NCI-H1930 (cell line): Measurements from ENCODE around the gene LCORL.
"Not testable (repeated sequence)": the region's sequence is repeated elsewhere in the genome, so short reads cannot be mapped to it uniquely, and the experiment has no call there.

Source experiments
- DNase-seq, 2 experiments: peaks; one replicate each; lab custom pipeline; 2025; lab: John Stamatoyannopoulos, UW

LCORL gene

GRCh38 chr4:18020145-18020670 lies 1.3 kb downstream of the LCORL start:
- no peak for DNase-seq

GRCh38 chr4:18014269-18014668 lies 7.3 kb downstream of the LCORL start:
- DNase-seq, result no peak

GRCh38 chr4:18012807-18013462 lies 8.6 kb downstream of the LCORL start:
- no peak for DNase-seq

- DNase-seq, result no peak
Measured at GRCh38 chr4:18012134-18012806, 9.3 kb downstream of the LCORL start.

GRCh38 chr4:18007625-18008024 lies 13.9 kb downstream of the LCORL start:
- no peak for DNase-seq

- DNase-seq, result not testable (repeated sequence)
Measured at GRCh38 chr4:18006432-18006831, 15.1 kb downstream of the LCORL start.

GRCh38 chr4:17997129-17997528 lies 24.4 kb downstream of the LCORL start:
- no peak for DNase-seq

GRCh38 chr4:17995165-17995564 lies 26.4 kb downstream of the LCORL start:
- DNase-seq, result no peak

- DNase-seq, result no peak
Measured at GRCh38 chr4:17985832-17986231, 35.7 kb downstream of the LCORL start.

- no peak for DNase-seq
Measured at GRCh38 chr4:17981063-17981462, 40.5 kb downstream of the LCORL start.

GRCh38 chr4:17968721-17969120 lies 52.8 kb downstream of the LCORL start:
- DNase-seq, result no peak

GRCh38 chr4:17967078-17967477 lies 54.5 kb downstream of the LCORL start:
- no peak for DNase-seq

GRCh38 chr4:17966312-17966711 lies 55.2 kb downstream of the LCORL start:
- no peak for DNase-seq

GRCh38 chr4:17964576-17964975 lies 57.0 kb downstream of the LCORL start:
- no peak for DNase-seq

GRCh38 chr4:17962171-17962570 lies 59.4 kb downstream of the LCORL start:
- DNase-seq, result no peak

- DNase-seq, result no peak
Measured at GRCh38 chr4:17961249-17961648, 60.3 kb downstream of the LCORL start.

GRCh38 chr4:17958181-17958580 lies 63.4 kb downstream of the LCORL start:
- DNase-seq, result no peak

- DNase-seq, result no peak
Measured at GRCh38 chr4:17957688-17958087, 63.9 kb downstream of the LCORL start.

GRCh38 chr4:17956245-17956644 lies 65.3 kb downstream of the LCORL start:
- no peak for DNase-seq

- no peak for DNase-seq
Measured at GRCh38 chr4:17945303-17945702, 76.3 kb downstream of the LCORL start.

GRCh38 chr4:17941731-17942130 lies 79.8 kb downstream of the LCORL start:
- no peak for DNase-seq

GRCh38 chr4:17939054-17939453 lies 82.5 kb downstream of the LCORL start:
- no peak for DNase-seq

GRCh38 chr4:17934286-17934685 lies 87.3 kb downstream of the LCORL start:
- DNase-seq, result no peak

GRCh38 chr4:17933126-17933525 lies 88.4 kb downstream of the LCORL start:
- DNase-seq, result no peak
